Endothelial cell (in vitro differentiated cells): ENCODE data around the gene KCTD11. TPM values are rescaled to one million over a fixed set of nuclear protein-coding genes. Genes with fewer than 3 reads are reported as not detected.

ENCODE experiments used
- DNase-seq: peaks from one replicate; pipeline ENCODE4 v3.0.0; 2021; ENCODE audit warnings: low spot score
- H3K27ac Mint-ChIP-seq: one replicate; pipeline ENCODE4 v1.8.0; 2021; ENCODE audit warnings: mixed read lengths, inconsistent platforms; ENCODE audit not compliant: unreplicated experiment
- H3K27me3 Mint-ChIP-seq: one replicate; pipeline ENCODE4 v1.8.0; 2021; ENCODE audit warnings: mild to moderate bottlenecking, moderate library complexity, mixed read lengths, inconsistent platforms; ENCODE audit not compliant: unreplicated experiment
- H3K36me3 Mint-ChIP-seq: one replicate; pipeline ENCODE4 v1.8.0; 2021; ENCODE audit warnings: mild to moderate bottlenecking, low read depth, mixed read lengths, inconsistent platforms; ENCODE audit not compliant: unreplicated experiment
- H3K4me1 Mint-ChIP-seq: one replicate; pipeline ENCODE4 v1.8.0; 2021; ENCODE audit warnings: mild to moderate bottlenecking, mixed read lengths, inconsistent platforms; ENCODE audit not compliant: unreplicated experiment
- H3K4me3 Mint-ChIP-seq: one replicate; pipeline ENCODE4 v1.8.0; 2021; ENCODE audit warnings: mild to moderate bottlenecking, mixed read lengths, inconsistent platforms; ENCODE audit not compliant: unreplicated experiment
- H3K9me3 Mint-ChIP-seq: one replicate; pipeline ENCODE4 v1.8.0; 2021; ENCODE audit warnings: mixed read lengths, inconsistent platforms; ENCODE audit not compliant: unreplicated experiment
- total RNA-seq: library from RNA; stranded (reverse); fragmentation: NEBNext Ultra II Directional; extraction: Animal tissue kit (Norgen Biotek cat#: 25700); gene quantifications from one replicate; pipeline ENCODE4 v1.2.1, GENCODE V29; 2021; ENCODE audit not compliant: unreplicated experiment
- TF ChIP-seq, protein P1 (sequence below): fragments of 200-600 bp; sonication (generic); IDR thresholded peaks from one replicate; pipeline ENCODE4 v1.5.0; 2021; ENCODE audit warnings: antibody characterized with exemption; ENCODE audit not compliant: unreplicated experiment

Gene KCTD11
- total RNA-seq, 1 donor from 2014 or later = 4.8 TPM

DNA sequence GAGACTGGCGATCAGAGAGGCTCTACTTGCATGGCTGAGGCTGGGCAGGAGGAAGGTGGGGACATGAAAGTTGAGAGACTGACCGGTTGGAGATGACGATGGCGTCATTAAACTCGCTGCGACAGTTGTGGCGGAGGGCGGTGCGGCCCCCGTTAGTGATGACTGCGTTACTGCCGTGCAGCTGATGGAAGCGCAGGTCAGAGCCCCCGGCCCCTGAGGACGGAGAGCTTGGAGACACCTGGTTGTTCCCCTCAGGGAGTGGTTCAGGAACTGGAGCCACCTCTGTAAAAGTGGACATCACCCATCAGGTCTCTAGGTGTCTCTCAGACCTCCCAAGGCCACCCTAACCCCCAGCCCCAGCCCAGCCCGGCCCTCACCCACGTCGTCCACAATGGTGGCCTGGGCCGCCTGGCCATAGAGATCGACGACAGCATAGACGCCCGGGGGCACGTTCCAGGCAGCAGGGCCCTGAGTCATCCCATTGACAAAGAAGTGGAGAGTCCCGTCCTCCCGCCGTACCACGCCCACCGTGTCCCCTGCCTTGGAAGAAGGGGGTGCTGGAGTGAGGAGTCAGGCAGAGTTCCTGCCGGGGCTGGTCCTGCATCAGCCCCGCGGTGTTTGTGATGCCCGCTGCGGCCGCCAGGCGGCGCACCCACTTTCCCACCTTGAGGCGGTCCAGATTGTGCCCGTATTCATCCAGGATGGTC, 28.1 kb upstream of the KCTD11 start:
- Mint-ChIP-seq H3K9me3 (no peaks in the 10 kb centered on the region), H3K4me3 (no peak overlapping the region), H3K27ac (no peak overlapping the region), H3K36me3 (peaks cover 26% of the 10 kb centered on the region), H3K27me3 (peaks cover 13% of the 10 kb centered on the region), H3K4me1 (peaks cover 11% of the 10 kb centered on the region)
- TF ChIP-seq, protein P1, sequence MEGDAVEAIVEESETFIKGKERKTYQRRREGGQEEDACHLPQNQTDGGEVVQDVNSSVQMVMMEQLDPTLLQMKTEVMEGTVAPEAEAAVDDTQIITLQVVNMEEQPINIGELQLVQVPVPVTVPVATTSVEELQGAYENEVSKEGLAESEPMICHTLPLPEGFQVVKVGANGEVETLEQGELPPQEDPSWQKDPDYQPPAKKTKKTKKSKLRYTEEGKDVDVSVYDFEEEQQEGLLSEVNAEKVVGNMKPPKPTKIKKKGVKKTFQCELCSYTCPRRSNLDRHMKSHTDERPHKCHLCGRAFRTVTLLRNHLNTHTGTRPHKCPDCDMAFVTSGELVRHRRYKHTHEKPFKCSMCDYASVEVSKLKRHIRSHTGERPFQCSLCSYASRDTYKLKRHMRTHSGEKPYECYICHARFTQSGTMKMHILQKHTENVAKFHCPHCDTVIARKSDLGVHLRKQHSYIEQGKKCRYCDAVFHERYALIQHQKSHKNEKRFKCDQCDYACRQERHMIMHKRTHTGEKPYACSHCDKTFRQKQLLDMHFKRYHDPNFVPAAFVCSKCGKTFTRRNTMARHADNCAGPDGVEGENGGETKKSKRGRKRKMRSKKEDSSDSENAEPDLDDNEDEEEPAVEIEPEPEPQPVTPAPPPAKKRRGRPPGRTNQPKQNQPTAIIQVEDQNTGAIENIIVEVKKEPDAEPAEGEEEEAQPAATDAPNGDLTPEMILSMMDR = peak; percentile 89
- DNase-seq = peak; percentile 82

DNA sequence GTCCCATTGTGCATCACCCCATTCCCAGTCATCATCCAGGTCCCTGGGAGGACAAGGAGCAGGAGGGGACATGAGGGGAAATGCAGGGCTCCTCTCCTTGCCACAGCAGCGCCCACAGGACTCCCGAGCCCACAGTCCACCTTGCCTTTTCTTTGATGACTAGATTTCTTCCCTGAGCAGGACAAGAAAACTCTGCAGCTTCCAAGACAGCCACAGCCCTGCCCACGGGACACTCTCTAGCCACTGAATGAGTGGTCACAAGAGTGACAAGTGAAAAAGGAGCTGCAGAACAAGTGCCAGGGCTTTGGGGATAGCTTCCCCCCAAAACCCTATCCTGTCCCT, 27.6 kb upstream of the KCTD11 start:
- H3K4me1 Mint-ChIP-seq = peaks cover 11% of the 10 kb centered on the region
- no peaks in the 10 kb centered on the region for H3K9me3 Mint-ChIP-seq
- DNase-seq = no peak
- no peak overlapping the region for H3K27ac Mint-ChIP-seq
- peaks cover 25% of the 10 kb centered on the region for H3K36me3 Mint-ChIP-seq
- no peak overlapping the region for H3K4me3 Mint-ChIP-seq
- H3K27me3 Mint-ChIP-seq = peaks cover 12% of the 10 kb centered on the region
- TF ChIP-seq, protein P1 = peak; percentile 64

DNA sequence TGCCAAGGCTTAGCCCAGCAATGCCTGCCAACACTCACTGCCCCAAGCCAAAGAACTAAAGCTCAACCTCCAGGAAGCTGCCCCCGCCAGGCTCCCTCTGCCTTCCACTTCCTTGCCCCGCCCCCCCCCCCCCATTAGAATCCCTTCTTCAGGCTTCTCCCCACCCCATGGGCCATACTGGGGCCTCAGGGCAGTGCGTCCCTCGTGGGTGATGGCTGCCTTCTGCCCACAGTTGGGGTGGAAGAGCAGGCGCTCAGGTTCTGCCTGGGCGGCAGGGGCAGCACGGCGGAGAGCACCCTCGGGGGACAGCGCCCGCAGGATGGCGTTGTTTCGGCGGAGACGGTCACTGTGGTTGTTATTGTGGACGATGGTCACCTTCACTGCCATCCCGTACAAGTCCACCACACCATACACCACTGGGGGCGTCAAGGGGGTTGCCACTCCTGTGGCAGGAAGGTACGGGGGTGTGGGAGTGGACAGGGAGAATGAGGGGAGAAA, 26.9 kb upstream of the KCTD11 start:
- peak overlapping the region; percentile 42 for H3K27ac Mint-ChIP-seq
- H3K4me3 Mint-ChIP-seq = no peak overlapping the region
- H3K36me3 Mint-ChIP-seq = peaks cover 29% of the 10 kb centered on the region
- H3K27me3 Mint-ChIP-seq = peaks cover 15% of the 10 kb centered on the region
- H3K9me3 Mint-ChIP-seq = no peaks in the 10 kb centered on the region
- no peak for DNase-seq
- TF ChIP-seq, protein P1 = no peak
- peaks cover 16% of the 10 kb centered on the region for H3K4me1 Mint-ChIP-seq

DNA sequence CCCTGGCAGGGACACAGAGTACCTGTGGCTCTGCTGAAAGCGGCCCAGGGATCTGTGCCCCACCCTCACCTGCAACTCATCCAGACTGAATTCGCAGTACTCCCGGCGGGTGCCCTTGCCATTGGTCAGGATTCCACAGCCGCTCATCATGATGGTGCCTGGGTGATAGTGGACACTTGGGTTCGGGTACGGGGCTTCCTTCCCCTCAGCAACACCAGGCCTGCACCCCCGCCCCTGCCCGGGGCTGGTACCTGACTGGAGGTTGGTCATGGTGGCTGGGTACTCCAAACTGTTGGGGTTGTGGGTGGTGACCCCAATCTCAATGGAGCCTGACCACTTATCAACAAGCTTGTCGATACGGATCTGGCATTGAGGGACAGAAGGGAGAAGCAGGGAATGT, 25.8 kb upstream of the KCTD11 start:
- TF ChIP-seq, protein P1 = no peak
- Mint-ChIP-seq H3K4me1 (peaks cover 17% of the 10 kb centered on the region), H3K36me3 (peaks cover 24% of the 10 kb centered on the region), H3K27ac (no peak overlapping the region), H3K27me3 (peaks cover 15% of the 10 kb centered on the region), H3K4me3 (no peak overlapping the region), H3K9me3 (no peaks in the 10 kb centered on the region)
- no peak for DNase-seq

DNA sequence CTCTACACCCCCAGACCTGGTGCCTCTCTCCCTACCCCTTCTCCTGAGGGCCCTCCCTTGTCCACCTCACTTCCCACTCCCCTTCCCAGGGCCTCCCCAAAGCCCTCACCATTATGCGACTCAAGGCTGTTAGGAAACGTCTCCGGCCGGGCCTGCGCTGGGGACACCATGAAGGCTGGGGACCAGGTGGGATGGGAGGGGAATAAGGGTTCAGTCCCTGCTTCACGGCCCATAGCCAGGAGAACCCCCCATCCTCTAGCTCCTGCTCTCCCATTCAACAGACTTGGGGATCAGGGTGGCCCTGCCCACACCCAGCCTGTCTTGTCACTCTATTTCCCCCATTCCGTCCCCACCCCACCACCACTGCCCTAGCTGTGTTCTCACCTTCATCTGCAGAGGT, 24.9 kb upstream of the KCTD11 start:
- Mint-ChIP-seq H3K4me3 (no peak overlapping the region), H3K9me3 (no peaks in the 10 kb centered on the region), H3K27me3 (peaks cover 10% of the 10 kb centered on the region), H3K36me3 (peaks cover 18% of the 10 kb centered on the region), H3K4me1 (peaks cover 17% of the 10 kb centered on the region), H3K27ac (no peak overlapping the region)
- no peak for DNase-seq
- TF ChIP-seq, protein P1 = no peak
